Islet precursor cell (in vitro differentiated cells): ENCODE results near the gene ITPKB.
"Not testable (repeated sequence)": the region's sequence is repeated elsewhere in the genome, so short reads cannot be mapped to it uniquely, and the experiment has no call there.

Experiments
- DNase-seq: peaks from one replicate; pipeline ENCODE4 v3.0.0-alpha.2; 2018

ITPKB gene

GRCh38 chr1:226738995-226739695 lies at the start of gene ITPKB:
Gene ITPKB, minus strand, starts transcription at chr1:226739282. Its CDS starts 1,824 bp downstream, at chr1:226737458.
- no peak for DNase-seq

GRCh38 chr1:226787638-226788037 lies 48.6 kb upstream of the ITPKB start:
- DNase-seq = no peak

GRCh38 chr1:226787071-226787470 lies 48.0 kb upstream of the ITPKB start:
- DNase-seq = no peak

- DNase-seq = no peak
Observed at GRCh38 chr1:226786550-226786949, 47.5 kb upstream of the ITPKB start.

- DNase-seq = no peak
Observed at GRCh38 chr1:226785805-226786204, 46.7 kb upstream of the ITPKB start.

GRCh38 chr1:226784081-226785049 lies 45.3 kb upstream of the ITPKB start:
- DNase-seq = no peak

- no peak for DNase-seq
Observed at GRCh38 chr1:226782845-226783601, 43.9 kb upstream of the ITPKB start.

GRCh38 chr1:226781937-226782609 lies 43.0 kb upstream of the ITPKB start:
- DNase-seq = no peak

GRCh38 chr1:226779561-226779960 lies 40.5 kb upstream of the ITPKB start:
- no peak for DNase-seq

GRCh38 chr1:226778657-226779058 lies 39.6 kb upstream of the ITPKB start:
- no peak for DNase-seq

GRCh38 chr1:226776975-226777374 lies 37.9 kb upstream of the ITPKB start:
- no peak for DNase-seq

GRCh38 chr1:226776066-226776465 lies 37.0 kb upstream of the ITPKB start:
- no peak for DNase-seq

- no peak for DNase-seq
Observed at GRCh38 chr1:226772446-226773139, 33.5 kb upstream of the ITPKB start.

- DNase-seq = not testable (repeated sequence)
Observed at GRCh38 chr1:226767170-226767569, 28.1 kb upstream of the ITPKB start.

GRCh38 chr1:226766565-226766964 lies 27.5 kb upstream of the ITPKB start:
- DNase-seq = no peak

GRCh38 chr1:226764533-226764932 lies 25.5 kb upstream of the ITPKB start:
- DNase-seq = no peak

- peak; percentile 96 for DNase-seq
Observed at GRCh38 chr1:226763905-226764264, 24.8 kb upstream of the ITPKB start.

GRCh38 chr1:226762988-226763904 lies 24.2 kb upstream of the ITPKB start:
- no peak for DNase-seq

- no peak for DNase-seq
Observed at GRCh38 chr1:226762055-226762454, 23.0 kb upstream of the ITPKB start.

- DNase-seq = no peak
Observed at GRCh38 chr1:226761322-226761721, 22.2 kb upstream of the ITPKB start.
